ENCODE data around the gene SLC30A3.

Gene SLC30A3

GRCh38 chr2:27261241-27261925, 1.5 kb downstream of the SLC30A3 start:
- Histone ChIP-seq H3K9me3 (ENCODE audit: control insufficient read depth, low read length) (no peaks in the 10 kb centered on the region), H3K27me3 (ENCODE audit: control insufficient read depth, insufficient read depth, low read length) (no peaks in the 10 kb centered on the region), H2AFZ (no peak overlapping the region), H3K4me3 (ENCODE audit: low read depth, low read length) (no peak overlapping the region), H3K79me2 (no peaks in the 10 kb centered on the region), H3K36me3 (ENCODE audit: control insufficient read depth, insufficient read depth, low read length) (no peaks in the 10 kb centered on the region), H3K9ac (no peak overlapping the region), H3K27ac (no peak overlapping the region), H3K4me1 (peaks cover 5% of the 10 kb centered on the region), H3K4me2 (ENCODE audit: low read length) (no peak overlapping the region)
- TF ChIP-seq CTCF (IDR thresholded peaks at IDR 0.05) = no peak

GRCh38 chr2:27258051-27258450, 4.8 kb downstream of the SLC30A3 start:
- Histone ChIP-seq H3K9ac (no peak overlapping the region), H3K27me3 (ENCODE audit: control insufficient read depth, insufficient read depth, low read length) (no peaks in the 10 kb centered on the region), H3K4me1 (no peaks in the 10 kb centered on the region), H3K4me2 (ENCODE audit: low read length) (no peak overlapping the region), H3K27ac (no peak overlapping the region), H3K79me2 (no peaks in the 10 kb centered on the region), H3K36me3 (ENCODE audit: control insufficient read depth, insufficient read depth, low read length) (no peaks in the 10 kb centered on the region), H3K9me3 (ENCODE audit: control insufficient read depth, low read length) (no peaks in the 10 kb centered on the region), H3K4me3 (ENCODE audit: low read depth, low read length) (no peak overlapping the region), H2AFZ (no peak overlapping the region)
- TF ChIP-seq CTCF (IDR thresholded peaks at IDR 0.05) = no peak

- H3K79me2 ChIP-seq = no peaks in the 10 kb centered on the region
- H3K27me3 ChIP-seq (ENCODE audit: control insufficient read depth, insufficient read depth, low read length) = no peaks in the 10 kb centered on the region
- no peaks in the 10 kb centered on the region for H3K36me3 ChIP-seq (ENCODE audit: control insufficient read depth, insufficient read depth, low read length)
- no peak overlapping the region for H3K9ac ChIP-seq
- H3K9me3 ChIP-seq (ENCODE audit: control insufficient read depth, low read length) = no peaks in the 10 kb centered on the region
- H3K4me1 ChIP-seq = no peaks in the 10 kb centered on the region
- H3K4me2 ChIP-seq (ENCODE audit: low read length) = no peak overlapping the region
- H3K4me3 ChIP-seq (ENCODE audit: low read depth, low read length) = no peak overlapping the region
- no peak overlapping the region for H2AFZ ChIP-seq
- no peak overlapping the region for H3K27ac ChIP-seq
- no peak for TF ChIP-seq CTCF (IDR thresholded peaks at IDR 0.05)
These were observed 5.9 kb downstream of the SLC30A3 start for GRCh38 chr2:27256855-27257454.

GRCh38 chr2:27255660-27256059, 7.2 kb downstream of the SLC30A3 start:
- Histone ChIP-seq H3K36me3 (ENCODE audit: control insufficient read depth, insufficient read depth, low read length) (no peaks in the 10 kb centered on the region), H3K4me3 (ENCODE audit: low read depth, low read length) (no peak overlapping the region), H3K4me1 (no peaks in the 10 kb centered on the region), H3K79me2 (no peaks in the 10 kb centered on the region), H2AFZ (no peak overlapping the region), H3K9me3 (ENCODE audit: control insufficient read depth, low read length) (no peaks in the 10 kb centered on the region), H3K4me2 (ENCODE audit: low read length) (no peak overlapping the region), H3K27me3 (ENCODE audit: control insufficient read depth, insufficient read depth, low read length) (no peaks in the 10 kb centered on the region), H3K9ac (no peak overlapping the region), H3K27ac (no peak overlapping the region)
- TF ChIP-seq CTCF (IDR thresholded peaks at IDR 0.05) = no peak

GRCh38 chr2:27255187-27255586, 7.7 kb downstream of the SLC30A3 start:
- Histone ChIP-seq H3K79me2 (no peaks in the 10 kb centered on the region), H3K27ac (no peak overlapping the region), H2AFZ (no peak overlapping the region), H3K9me3 (ENCODE audit: control insufficient read depth, low read length) (no peaks in the 10 kb centered on the region), H3K27me3 (ENCODE audit: control insufficient read depth, insufficient read depth, low read length) (no peaks in the 10 kb centered on the region), H3K4me3 (ENCODE audit: low read depth, low read length) (no peak overlapping the region), H3K4me2 (ENCODE audit: low read length) (no peak overlapping the region), H3K9ac (no peak overlapping the region), H3K36me3 (ENCODE audit: control insufficient read depth, insufficient read depth, low read length) (no peaks in the 10 kb centered on the region), H3K4me1 (no peaks in the 10 kb centered on the region)
- TF ChIP-seq CTCF (IDR thresholded peaks at IDR 0.05) = no peak

All from parathyroid adenoma (tissue), 2 donors.